ENCODE results near the gene PARM1.

PARM1 gene

GRCh38 chr4:74932832-74933561 is at the start of gene PARM1:
PARM1 (plus strand) TSS chr4:74933116; CDS start chr4:74933328, 212 bp downstream.
- H3K36me3 ChIP-seq (ENCODE audit: control insufficient read depth in 2 of 2, insufficient read depth in 1 of 2, low read length in 2 of 2) = no peaks in the 10 kb centered on the region
- H3K4me1 ChIP-seq (ENCODE audit: control insufficient read depth, insufficient read depth, low read length) = no peaks in the 10 kb centered on the region
- ChIA-PET CTCF (interaction anchor here (0.5 to 1.8 kb wide), 9 partner anchors 10 to 556 kb away, joined by 3 to 9 read pairs (median 4); no protein-coding TSS in a partner anchor), POLR2A (interaction anchor here (1.2 kb wide), 1 partner anchor 791 kb away, joined by 3 read pairs; the partner anchor contains the start of gene USO1)
- H3K4me3 ChIP-seq (ENCODE audit: low read depth, low read length) = peak within 1 kb of the TSS; percentile 62
- H3K9me3 ChIP-seq (ENCODE audit: control insufficient read depth, insufficient read depth, low read depth, low read length) = no peaks in the 10 kb centered on the region
- peak within 1 kb of the TSS; percentile 70; the same call in 1 of the 2 replicates for H3K27ac ChIP-seq (ENCODE audit: extremely low read depth, low read depth, low read length)
- no peak for TF ChIP-seq ZNF280D (tag by site-specific recombination; IDR thresholded peaks at IDR 0.05)
- TF ChIP-seq ZFP69B (tag by site-specific recombination; IDR thresholded peaks at IDR 0.05) = peak; percentile 98
- no peak for TF ChIP-seq HOXD13 (CRISPR knock-in tag; IDR thresholded peaks at IDR 0.05; ENCODE audit: borderline replicate concordance)
- no peak for TF ChIP-seq ZNF112 (tag by site-specific recombination; IDR thresholded peaks at IDR 0.05)
- TF ChIP-seq ZNF785 (tag by site-specific recombination; IDR thresholded peaks at IDR 0.05) = no peak
- no peak for TF ChIP-seq ZNF571 (tag by site-specific recombination; IDR thresholded peaks at IDR 0.05)
- TF ChIP-seq ZNF140 (tag by site-specific recombination; IDR thresholded peaks at IDR 0.05) = no peak
- no peak for TF ChIP-seq AEBP2 (tag by site-specific recombination; IDR thresholded peaks at IDR 0.05; ENCODE audit: borderline replicate concordance)
- TF ChIP-seq GLI2 (tag by site-specific recombination; IDR thresholded peaks at IDR 0.05; ENCODE audit: borderline replicate concordance, low read depth) = no peak
- no peak for TF ChIP-seq ZNF223 (tag by site-specific recombination; IDR thresholded peaks at IDR 0.05)
- TF ChIP-seq ZNF138 (tag by site-specific recombination; IDR thresholded peaks at IDR 0.05; ENCODE audit: borderline replicate concordance) = no peak
- peak; percentile 61; the same call in 1 of the 2 replicates for TF ChIP-seq ZBTB10 (tag by site-specific recombination; IDR thresholded peaks at IDR 0.05)
- no peak for TF ChIP-seq ZNF596 (tag by site-specific recombination; IDR thresholded peaks at IDR 0.05)
- peak; percentile 78 for TF ChIP-seq ZNF335 (tag by site-specific recombination; conservative IDR thresholded peaks at IDR 0.05)
- TF ChIP-seq OSR2 (tag by site-specific recombination; IDR thresholded peaks at IDR 0.05) = peak; percentile 45; the same call in 1 of the 2 replicates
- TF ChIP-seq ZNF433 (tag by site-specific recombination; IDR thresholded peaks at IDR 0.05; ENCODE audit: low read depth) = no peak
- no peak for TF ChIP-seq ZNF677 (tag by site-specific recombination; IDR thresholded peaks at IDR 0.05)
- TF ChIP-seq GLI4 (tag by site-specific recombination; IDR thresholded peaks at IDR 0.05) = no peak
- TF ChIP-seq ZNF148 (tag by site-specific recombination; IDR thresholded peaks at IDR 0.05; ENCODE audit: borderline replicate concordance) = no peak
- TF ChIP-seq ZNF521 (tag by site-specific recombination; IDR thresholded peaks at IDR 0.05) = no peak
- no peak for TF ChIP-seq ZNF146 (tag by site-specific recombination; IDR thresholded peaks at IDR 0.05)
- TF ChIP-seq BCL6B (tag by site-specific recombination; IDR thresholded peaks at IDR 0.05) = no peak
- TF ChIP-seq ZBTB6 (tag by site-specific recombination; IDR thresholded peaks at IDR 0.05) = no peak
